Mononuclear cell (primary cell): Measurements from ENCODE around the gene ELK1. TPM values are rescaled to one million over a fixed set of nuclear protein-coding genes. Genes with fewer than 3 reads are reported as not detected.
"Not testable (repeated sequence)": the region's sequence is repeated elsewhere in the genome, so short reads cannot be mapped to it uniquely, and the experiment has no call there.

Source experiments
- H3K27me3 ChIP-seq: 2 replicates; pipeline ENCODE4 v1.6.0; 2011; ENCODE audit warnings: low read length, control low read depth; ENCODE audit not compliant: insufficient read depth
- H3K4me1 ChIP-seq: 2 replicates; pipeline ENCODE4 v1.5.1; 2011; ENCODE audit warnings: mild to moderate bottlenecking, low read length, control low read depth; ENCODE audit not compliant: insufficient read depth
- H3K4me3 ChIP-seq: 2 replicates; pipeline ENCODE4 v1.5.1; 2011; ENCODE audit warnings: mild to moderate bottlenecking, low read length, moderate library complexity
- H3K9me3 ChIP-seq: 2 replicates; pipeline ENCODE4 v1.5.1; 2011; ENCODE audit warnings: low read depth, mild to moderate bottlenecking, control low read depth, low read length
- total RNA-seq: library from RNA; depleted of rRNA; stranded (reverse); fragments of >200 nt; gene quantifications from one replicate; pipeline ENCODE4 v1.2.3, GENCODE V29; 2012

ELK1 gene
- total RNA-seq, 1 donor, result 19.3 TPM

DNA sequence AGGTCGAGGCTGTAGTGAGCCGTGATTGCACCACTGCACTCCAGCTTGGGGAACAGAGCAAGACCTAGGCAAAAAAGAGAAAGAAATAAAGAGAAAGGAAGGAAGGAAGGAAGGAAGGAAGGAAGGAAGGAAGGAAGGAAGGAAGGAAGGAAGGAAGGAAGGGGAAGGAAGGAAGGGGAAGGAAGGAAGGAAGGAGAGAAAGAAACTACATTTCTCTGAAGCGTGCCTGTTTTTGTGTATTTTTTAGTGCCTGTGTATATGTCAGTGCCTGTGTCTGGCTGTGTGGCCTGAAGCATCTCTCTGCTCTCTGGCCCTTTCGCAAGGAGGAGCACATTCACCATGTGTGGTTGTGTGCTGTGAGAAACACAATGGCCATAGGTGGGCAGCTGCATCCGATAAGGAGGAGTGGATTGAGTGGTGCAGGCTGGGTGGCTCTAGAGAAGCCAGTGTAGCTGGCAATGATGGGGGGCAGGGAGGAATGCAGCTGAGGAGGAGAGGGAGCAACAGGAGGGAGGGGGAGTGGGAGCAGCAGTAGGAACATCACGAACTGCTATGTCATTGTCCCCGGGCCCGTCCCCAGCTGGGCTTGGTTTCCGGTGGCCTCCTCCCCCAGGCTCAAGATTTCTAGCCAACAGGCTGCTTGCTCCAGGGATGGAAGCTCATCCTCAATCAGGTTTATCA is 42.1 kb downstream of the ELK1 start:
- H3K4me1 ChIP-seq, result peaks cover 7% of the 10 kb centered on the region
- no peaks in the 10 kb centered on the region for H3K9me3 ChIP-seq
- H3K4me3 ChIP-seq, result no peak overlapping the region
- no peaks in the 10 kb centered on the region for H3K27me3 ChIP-seq

DNA sequence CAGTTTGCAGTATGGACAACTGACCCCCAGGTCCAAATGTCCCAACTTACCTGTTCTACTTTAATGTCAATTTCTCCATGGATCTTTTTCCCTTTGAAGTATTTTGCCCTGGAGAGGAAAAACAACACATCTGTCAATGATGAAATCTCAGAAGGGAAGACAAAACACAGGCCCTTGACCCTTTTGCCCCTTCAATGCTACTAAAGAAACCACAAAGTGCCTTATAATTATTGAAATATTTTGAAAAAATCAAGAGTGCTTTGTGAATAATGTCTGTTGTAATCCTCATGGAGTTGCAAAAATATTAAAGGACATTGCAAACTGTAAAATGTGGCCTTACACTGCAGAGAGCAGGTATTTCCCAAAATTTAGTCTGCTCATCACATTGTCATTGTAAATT is 43.3 kb downstream of the ELK1 start:
- H3K27me3 ChIP-seq, result no peaks in the 10 kb centered on the region
- peaks cover 7% of the 10 kb centered on the region for H3K4me1 ChIP-seq
- H3K4me3 ChIP-seq, result no peak overlapping the region
- H3K9me3 ChIP-seq, result no peaks in the 10 kb centered on the region

DNA sequence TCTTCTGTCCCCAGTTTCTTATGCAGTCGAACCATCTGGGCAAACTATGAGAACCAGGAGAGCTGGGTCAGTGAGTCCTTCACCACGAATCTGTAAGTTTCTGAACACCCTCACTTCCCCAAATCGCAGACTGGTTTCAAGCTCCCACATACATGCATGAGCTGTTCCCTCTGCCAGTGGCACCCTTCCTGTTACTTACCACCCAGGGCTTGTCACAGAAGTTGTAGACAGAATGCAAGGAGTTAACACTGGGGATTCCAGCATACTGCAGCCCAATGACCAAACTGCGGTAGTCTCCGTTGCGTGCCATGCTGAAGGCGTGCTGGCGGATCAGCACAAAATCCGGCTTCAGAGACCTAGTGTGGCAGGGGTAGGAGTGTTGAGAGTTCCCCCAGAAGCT is 45.3 kb downstream of the ELK1 start:
- Histone ChIP-seq H3K4me3 (no peak overlapping the region), H3K27me3 (no peaks in the 10 kb centered on the region), H3K4me1 (peaks cover 7% of the 10 kb centered on the region), H3K9me3 (no peaks in the 10 kb centered on the region)

DNA sequence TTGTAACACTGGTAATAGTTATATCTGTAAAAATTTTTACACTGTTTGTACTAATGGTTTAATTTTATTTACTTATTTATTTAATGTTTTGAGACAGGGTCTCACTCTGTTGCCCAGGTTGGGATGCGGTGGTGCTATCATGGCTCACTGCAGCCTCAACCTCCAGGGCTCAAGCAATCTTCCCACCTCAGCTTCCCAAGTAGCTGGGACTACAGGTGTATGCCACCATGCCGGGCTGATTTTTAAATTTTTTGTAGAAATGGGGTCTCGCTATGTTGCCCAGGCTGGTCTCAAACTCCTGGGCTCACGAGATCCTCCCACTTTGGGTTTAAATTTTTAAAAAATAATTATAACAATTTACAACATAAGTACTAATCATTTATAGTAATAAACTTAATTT is 47.2 kb downstream of the ELK1 start:
- H3K4me3 ChIP-seq, H3K9me3 ChIP-seq, H3K27me3 ChIP-seq, H3K4me1 ChIP-seq: not testable (repeated sequence)

DNA sequence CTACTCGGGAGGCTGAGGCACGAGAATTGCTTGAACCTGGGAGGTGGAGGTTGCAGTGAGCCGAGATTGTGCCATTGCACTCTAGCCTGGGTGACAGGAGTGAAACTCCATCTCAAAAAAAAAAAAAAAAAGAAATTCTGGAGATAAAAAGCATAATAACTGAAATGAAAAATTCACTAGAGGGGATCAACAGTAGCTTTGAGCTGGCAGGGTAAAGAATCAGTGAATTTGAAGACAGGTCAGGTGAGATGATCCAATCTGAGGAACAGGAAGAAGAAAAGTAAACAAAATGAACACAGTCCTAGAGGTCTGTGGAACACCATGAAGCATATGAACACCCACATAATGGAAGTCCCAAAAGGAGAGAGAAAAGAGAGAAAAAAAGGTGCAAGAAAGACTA is 53.1 kb downstream of the ELK1 start:
- H3K4me3 ChIP-seq, result no peak overlapping the region
- no peaks in the 10 kb centered on the region for H3K4me1 ChIP-seq
- H3K27me3 ChIP-seq, result no peaks in the 10 kb centered on the region
- no peaks in the 10 kb centered on the region for H3K9me3 ChIP-seq

DNA sequence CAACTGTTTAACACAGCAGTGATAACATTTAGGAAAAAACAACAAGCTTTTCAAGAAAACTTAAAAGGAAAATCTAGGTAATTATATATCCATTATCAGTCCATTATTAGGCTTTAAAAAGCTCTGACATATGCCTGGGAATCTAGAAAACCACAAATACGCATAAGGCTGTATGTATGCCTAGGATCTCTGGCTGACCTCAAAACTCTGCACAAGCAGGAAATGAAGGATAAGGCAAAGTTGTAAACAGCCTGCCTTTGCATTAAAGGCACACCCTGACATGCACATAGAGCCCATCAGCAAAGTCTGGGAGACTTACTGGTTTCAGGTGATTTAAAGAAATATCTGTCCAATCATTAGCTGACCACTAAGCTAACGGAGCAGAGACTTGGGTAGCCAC is 54.1 kb downstream of the ELK1 start:
- Histone ChIP-seq H3K4me1 (no peaks in the 10 kb centered on the region), H3K9me3 (no peaks in the 10 kb centered on the region), H3K4me3 (no peak overlapping the region), H3K27me3 (no peaks in the 10 kb centered on the region)

DNA sequence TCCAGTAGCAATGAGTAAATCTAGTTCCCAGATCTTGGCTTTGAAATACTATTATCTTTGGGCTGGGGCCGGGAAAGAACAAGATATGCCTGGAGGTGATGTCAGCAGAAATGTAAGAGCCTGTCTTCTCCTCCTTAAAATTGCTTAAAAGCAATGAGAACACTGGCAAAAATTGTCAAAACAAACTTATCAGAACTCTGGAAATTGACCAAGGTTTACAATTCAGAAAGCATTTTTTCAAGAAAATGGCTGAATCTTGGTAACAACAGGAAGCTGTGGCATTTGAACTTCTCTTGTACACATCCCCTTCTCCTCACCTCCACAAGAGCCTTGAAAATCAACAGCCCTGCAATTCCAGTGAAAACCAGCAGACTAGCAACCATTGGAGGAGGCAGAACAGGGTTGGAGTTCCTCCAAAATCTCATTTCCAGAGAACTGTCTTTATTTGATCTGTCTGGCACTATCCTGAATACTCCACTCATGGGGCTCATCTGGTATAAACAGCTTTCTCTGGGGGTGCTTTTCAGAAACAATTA is 54.6 kb downstream of the ELK1 start:
- Histone ChIP-seq H3K4me3 (no peak overlapping the region), H3K27me3 (no peaks in the 10 kb centered on the region), H3K4me1 (no peaks in the 10 kb centered on the region), H3K9me3 (no peaks in the 10 kb centered on the region)

DNA sequence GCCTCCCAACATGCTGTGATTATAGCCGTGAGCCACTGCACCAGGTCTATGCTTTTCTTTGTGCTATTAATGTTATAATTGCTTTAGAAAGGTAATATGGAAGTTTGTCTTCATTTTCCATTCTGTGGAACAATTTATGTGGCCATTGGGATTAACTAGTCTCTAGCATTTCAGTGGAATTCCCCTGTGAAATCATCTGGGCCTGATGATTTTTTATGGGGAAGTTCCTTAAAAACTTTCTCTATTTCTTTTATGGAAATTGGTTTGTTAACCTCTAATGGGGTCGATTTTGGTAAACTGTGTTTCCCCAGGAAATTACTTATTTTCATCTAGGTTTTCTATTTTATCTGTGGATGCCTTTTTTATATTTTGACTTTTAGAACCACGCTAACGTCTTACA is 56.8 kb downstream of the ELK1 start:
- no peaks in the 10 kb centered on the region for H3K4me1 ChIP-seq
- no peaks in the 10 kb centered on the region for H3K27me3 ChIP-seq
- no peak overlapping the region for H3K4me3 ChIP-seq
- H3K9me3 ChIP-seq, result no peaks in the 10 kb centered on the region

DNA sequence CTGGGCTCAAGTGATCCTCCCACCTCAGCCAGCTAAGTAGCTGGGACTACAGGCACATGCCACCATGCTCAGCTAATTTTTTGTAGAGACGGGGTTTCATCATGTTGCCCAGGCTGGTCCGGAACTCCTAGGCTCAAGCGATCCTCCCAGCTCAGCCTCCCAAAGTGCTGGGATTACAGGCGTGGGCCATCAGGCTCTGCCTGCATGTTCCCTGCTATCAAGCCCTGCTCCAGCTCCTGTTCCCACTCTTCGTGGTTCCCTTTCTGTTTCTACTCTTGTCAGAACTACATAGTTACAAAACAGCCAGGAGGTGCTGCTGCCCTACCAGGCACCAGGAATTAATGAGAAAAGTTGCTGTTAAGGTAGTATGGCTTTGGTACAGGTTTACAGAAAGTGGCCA is 59.4 kb downstream of the ELK1 start:
- H3K27me3 ChIP-seq, result no peaks in the 10 kb centered on the region
- H3K4me1 ChIP-seq, result no peaks in the 10 kb centered on the region
- H3K9me3 ChIP-seq, result no peaks in the 10 kb centered on the region
- no peak overlapping the region for H3K4me3 ChIP-seq

DNA sequence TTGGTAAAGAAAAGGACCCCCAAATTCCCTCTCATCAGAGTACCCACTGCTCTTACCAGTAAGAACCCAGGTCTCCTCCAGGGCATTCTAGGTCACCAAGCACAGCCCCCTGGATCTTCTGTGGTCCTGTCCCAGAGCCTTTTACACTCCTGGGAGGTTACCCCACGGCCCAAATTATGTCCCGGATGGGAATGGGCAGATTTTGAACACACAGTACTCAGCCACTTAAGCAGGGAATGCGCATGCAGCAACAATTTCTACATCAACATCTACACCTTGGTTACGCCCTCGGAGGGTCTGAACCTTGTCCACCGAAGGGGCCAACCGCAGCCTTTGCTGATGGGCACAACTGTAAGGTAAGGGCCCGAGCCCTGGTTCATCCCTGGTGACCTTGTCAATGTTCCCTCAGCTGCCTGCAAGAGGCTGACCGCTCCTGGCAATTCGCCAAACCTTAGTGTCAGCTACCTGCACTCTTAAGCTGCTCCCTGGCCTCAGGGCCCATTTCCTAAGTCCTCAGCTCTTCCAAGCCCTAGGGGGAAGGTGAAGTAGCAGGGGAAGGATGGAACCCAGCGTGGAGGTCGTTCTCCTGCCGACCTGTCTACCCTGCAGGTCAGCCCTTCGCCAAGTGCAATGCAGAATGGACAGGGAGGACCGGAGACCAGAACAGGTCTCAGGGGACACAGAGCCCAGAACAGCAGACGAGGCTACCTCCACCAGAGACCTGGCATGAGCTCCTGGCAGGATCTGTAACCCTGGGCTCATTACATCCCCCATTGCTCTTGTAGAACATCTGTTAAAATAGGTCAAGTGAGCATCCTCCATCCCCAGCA is 62.2 kb downstream of the ELK1 start:
- Histone ChIP-seq H3K27me3 (no peaks in the 10 kb centered on the region), H3K9me3 (no peaks in the 10 kb centered on the region), H3K4me1 (peaks cover 8% of the 10 kb centered on the region), H3K4me3 (no peak overlapping the region)

DNA sequence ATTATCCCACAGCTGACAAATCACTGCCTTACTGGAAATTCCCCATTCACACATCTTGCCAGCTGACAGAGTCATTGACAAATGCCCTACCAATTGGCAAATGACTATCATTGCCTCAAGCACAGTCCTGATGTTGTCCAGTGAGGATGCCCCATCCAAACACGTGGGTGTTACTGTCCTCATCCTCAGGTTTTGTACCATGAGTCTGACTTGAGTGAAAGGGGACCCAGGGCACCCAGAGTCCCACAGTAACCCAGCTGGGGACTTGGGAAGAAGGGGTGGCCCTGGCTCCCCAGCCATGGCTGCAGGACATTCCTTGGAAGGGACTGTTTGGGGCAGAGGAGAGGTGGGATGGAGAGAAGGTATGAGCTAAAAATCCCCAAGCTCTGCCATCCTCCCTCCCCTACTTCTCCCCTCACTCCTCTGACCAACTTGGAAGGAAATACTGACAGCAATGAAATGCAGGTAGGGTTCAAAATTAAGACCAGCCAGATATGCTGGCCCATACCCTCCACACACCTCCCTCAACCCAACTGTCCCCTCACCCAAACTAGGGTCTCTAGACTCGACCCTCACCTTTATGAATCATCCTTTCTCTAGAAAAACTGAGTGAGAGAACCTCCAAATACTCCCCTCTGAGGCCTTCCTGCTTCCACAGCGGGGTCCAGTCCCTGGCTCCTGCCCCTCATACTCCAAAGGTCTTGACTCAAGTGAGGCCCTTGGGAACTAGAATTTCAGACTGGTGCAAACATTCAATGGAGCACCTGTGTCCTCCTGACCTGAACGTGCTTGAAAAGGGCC is 63.1 kb downstream of the ELK1 start:
- no peak overlapping the region for H3K4me3 ChIP-seq
- H3K27me3 ChIP-seq, result no peaks in the 10 kb centered on the region
- H3K9me3 ChIP-seq, result no peaks in the 10 kb centered on the region
- peaks cover 8% of the 10 kb centered on the region for H3K4me1 ChIP-seq

DNA sequence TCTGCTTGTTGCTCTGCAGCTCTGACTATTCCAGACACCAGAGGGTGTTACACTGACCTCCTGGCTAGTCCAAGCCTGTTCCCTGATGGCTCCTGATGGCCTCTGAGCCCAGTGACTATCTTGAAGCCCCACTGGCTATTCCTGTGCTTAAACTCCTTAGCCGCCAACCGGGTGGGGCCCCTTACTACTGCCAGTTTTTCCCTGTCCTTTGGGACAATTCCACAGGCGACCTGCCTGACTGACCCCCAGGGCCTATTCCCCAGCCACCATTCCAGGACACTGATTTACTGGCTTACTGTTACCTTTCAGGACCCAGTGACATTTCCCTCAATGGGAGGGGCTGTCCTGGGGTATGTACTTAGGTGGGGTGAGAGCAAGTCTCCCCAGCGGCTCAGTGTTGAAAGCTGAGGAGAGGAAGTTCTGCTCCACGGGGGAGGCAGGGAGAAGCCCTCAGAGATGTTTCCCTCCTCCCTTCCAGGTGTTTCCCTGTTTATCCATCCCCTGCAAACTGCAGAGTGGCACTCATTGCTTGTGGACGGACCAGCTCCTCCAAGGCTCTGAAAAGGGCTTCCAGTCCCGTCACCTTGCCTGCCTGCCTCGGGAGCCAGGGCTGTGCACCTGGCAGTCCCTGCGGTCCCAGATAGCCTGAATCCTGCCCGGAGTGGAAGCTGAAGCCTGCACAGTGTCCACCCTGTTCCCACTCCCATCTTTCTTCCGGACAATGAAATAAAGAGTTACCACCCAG is 64.1 kb downstream of the ELK1 start:
- H3K9me3 ChIP-seq, result no peaks in the 10 kb centered on the region
- H3K4me3 ChIP-seq, result no peak overlapping the region
- H3K27me3 ChIP-seq, result no peaks in the 10 kb centered on the region
- H3K4me1 ChIP-seq, result peaks cover 16% of the 10 kb centered on the region
